ENCODE measurements around the gene BORCS8.
"Not testable (repeated sequence)": the region's sequence is repeated elsewhere in the genome, so short reads cannot be mapped to it uniquely, and the experiment has no call there.

Gene BORCS8

GRCh38 chr19:19151418-19151817 is 40.5 kb downstream of the BORCS8 start:
- Histone ChIP-seq H3K4me3 (ENCODE audit: severe bottlenecking) (no peak overlapping the region), H3K9me3 (ENCODE audit: severe bottlenecking) (no peaks in the 10 kb centered on the region), H3K27me3 (ENCODE audit: insufficient read depth, poor library complexity, severe bottlenecking) (no peaks in the 10 kb centered on the region), H3K4me1 (ENCODE audit: insufficient read depth, poor library complexity, severe bottlenecking) (no peaks in the 10 kb centered on the region), H3K27ac (ENCODE audit: poor library complexity, severe bottlenecking) (no peak overlapping the region), H3K36me3 (ENCODE audit: low read depth) (no peaks in the 10 kb centered on the region; the same call in 1 of the 2 replicates)
- TF ChIP-seq CTCF (IDR thresholded peaks at IDR 0.05; ENCODE audit: poor library complexity, severe bottlenecking): no peak
- no peak for ATAC-seq (ENCODE audit: low read depth)
- DNase-seq (ENCODE audit: low spot score): no peak

GRCh38 chr19:19149435-19149834 is 42.5 kb downstream of the BORCS8 start:
- Histone ChIP-seq H3K9me3 (ENCODE audit: severe bottlenecking) (no peaks in the 10 kb centered on the region), H3K4me1 (ENCODE audit: insufficient read depth, poor library complexity, severe bottlenecking) (no peaks in the 10 kb centered on the region), H3K27me3 (ENCODE audit: insufficient read depth, poor library complexity, severe bottlenecking) (no peaks in the 10 kb centered on the region), H3K36me3 (ENCODE audit: low read depth) (no peaks in the 10 kb centered on the region), H3K27ac (ENCODE audit: poor library complexity, severe bottlenecking) (no peak overlapping the region), H3K4me3 (ENCODE audit: severe bottlenecking) (no peak overlapping the region)
- DNase-seq (ENCODE audit: low spot score) (no peak), ATAC-seq (ENCODE audit: low read depth) (no peak)
- no peak for TF ChIP-seq CTCF (IDR thresholded peaks at IDR 0.05; ENCODE audit: poor library complexity, severe bottlenecking)

- DNase-seq (ENCODE audit: low spot score); ATAC-seq (ENCODE audit: low read depth); H3K27ac ChIP-seq (ENCODE audit: poor library complexity, severe bottlenecking); H3K36me3 ChIP-seq (ENCODE audit: low read depth); H3K4me3 ChIP-seq (ENCODE audit: severe bottlenecking); H3K9me3 ChIP-seq (ENCODE audit: severe bottlenecking); H3K4me1 ChIP-seq (ENCODE audit: insufficient read depth, poor library complexity, severe bottlenecking); H3K27me3 ChIP-seq (ENCODE audit: insufficient read depth, poor library complexity, severe bottlenecking): not testable (repeated sequence)
Observed at GRCh38 chr19:19148504-19148903, 43.4 kb downstream of the BORCS8 start.

- Histone ChIP-seq H3K4me1 (ENCODE audit: insufficient read depth, poor library complexity, severe bottlenecking) (no peaks in the 10 kb centered on the region), H3K4me3 (ENCODE audit: severe bottlenecking) (no peak overlapping the region), H3K27me3 (ENCODE audit: insufficient read depth, poor library complexity, severe bottlenecking) (no peaks in the 10 kb centered on the region), H3K9me3 (ENCODE audit: severe bottlenecking) (no peaks in the 10 kb centered on the region), H3K27ac (ENCODE audit: poor library complexity, severe bottlenecking) (no peak overlapping the region), H3K36me3 (ENCODE audit: low read depth) (no peaks in the 10 kb centered on the region)
- DNase-seq (ENCODE audit: low spot score) (no peak), ATAC-seq (ENCODE audit: low read depth) (no peak)
- TF ChIP-seq CTCF (IDR thresholded peaks at IDR 0.05; ENCODE audit: poor library complexity, severe bottlenecking): no peak
Observed at GRCh38 chr19:19147344-19147743, 44.6 kb downstream of the BORCS8 start.

GRCh38 chr19:19146865-19147264 is 45.1 kb downstream of the BORCS8 start:
- Histone ChIP-seq H3K27ac (ENCODE audit: poor library complexity, severe bottlenecking) (no peak overlapping the region), H3K36me3 (ENCODE audit: low read depth) (no peaks in the 10 kb centered on the region), H3K4me3 (ENCODE audit: severe bottlenecking) (no peak overlapping the region), H3K4me1 (ENCODE audit: insufficient read depth, poor library complexity, severe bottlenecking) (no peaks in the 10 kb centered on the region), H3K27me3 (ENCODE audit: insufficient read depth, poor library complexity, severe bottlenecking) (no peaks in the 10 kb centered on the region), H3K9me3 (ENCODE audit: severe bottlenecking) (no peaks in the 10 kb centered on the region)
- DNase-seq (ENCODE audit: low spot score) (no peak), ATAC-seq (ENCODE audit: low read depth) (no peak)
- TF ChIP-seq CTCF (IDR thresholded peaks at IDR 0.05; ENCODE audit: poor library complexity, severe bottlenecking): no peak

Data from RWPE2 (cell line).